GM20000 (cell line): Measurements from ENCODE around the gene FOXP1.

Experiments used
- DNase-seq: peaks from one replicate; pipeline ENCODE4 v3.0.0; 2012; ENCODE audit warnings: low spot score
- TF ChIP-seq, protein P1 (sequence below): IDR thresholded peaks from 2 replicates; pipeline ENCODE4 v1.5.1; 2012; ENCODE audit warnings: mild to moderate bottlenecking, control low read depth; ENCODE audit errors: extremely low read depth, missing control alignments

The FOXP1 gene

DNA sequence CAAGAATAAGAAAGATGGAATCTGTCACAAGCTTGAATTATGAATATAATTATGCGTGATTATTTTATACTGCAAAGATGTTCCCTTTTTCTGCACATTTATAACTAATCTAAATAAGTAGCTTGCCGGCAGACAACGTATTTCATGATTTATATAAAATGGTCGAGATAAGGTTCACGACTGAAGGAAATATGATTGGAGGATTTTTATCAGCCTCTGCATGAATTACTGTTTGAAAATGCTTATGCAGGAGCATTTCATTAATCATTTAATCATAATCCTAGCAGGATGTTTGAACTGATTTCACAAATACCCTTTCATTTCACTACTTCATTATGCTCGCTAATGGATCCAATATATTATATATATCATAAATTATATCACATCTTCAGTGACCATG is 580.0 kb downstream of the FOXP1 start:
- TF ChIP-seq, protein P1, sequence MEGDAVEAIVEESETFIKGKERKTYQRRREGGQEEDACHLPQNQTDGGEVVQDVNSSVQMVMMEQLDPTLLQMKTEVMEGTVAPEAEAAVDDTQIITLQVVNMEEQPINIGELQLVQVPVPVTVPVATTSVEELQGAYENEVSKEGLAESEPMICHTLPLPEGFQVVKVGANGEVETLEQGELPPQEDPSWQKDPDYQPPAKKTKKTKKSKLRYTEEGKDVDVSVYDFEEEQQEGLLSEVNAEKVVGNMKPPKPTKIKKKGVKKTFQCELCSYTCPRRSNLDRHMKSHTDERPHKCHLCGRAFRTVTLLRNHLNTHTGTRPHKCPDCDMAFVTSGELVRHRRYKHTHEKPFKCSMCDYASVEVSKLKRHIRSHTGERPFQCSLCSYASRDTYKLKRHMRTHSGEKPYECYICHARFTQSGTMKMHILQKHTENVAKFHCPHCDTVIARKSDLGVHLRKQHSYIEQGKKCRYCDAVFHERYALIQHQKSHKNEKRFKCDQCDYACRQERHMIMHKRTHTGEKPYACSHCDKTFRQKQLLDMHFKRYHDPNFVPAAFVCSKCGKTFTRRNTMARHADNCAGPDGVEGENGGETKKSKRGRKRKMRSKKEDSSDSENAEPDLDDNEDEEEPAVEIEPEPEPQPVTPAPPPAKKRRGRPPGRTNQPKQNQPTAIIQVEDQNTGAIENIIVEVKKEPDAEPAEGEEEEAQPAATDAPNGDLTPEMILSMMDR, result no peak
- no peak for DNase-seq

DNA sequence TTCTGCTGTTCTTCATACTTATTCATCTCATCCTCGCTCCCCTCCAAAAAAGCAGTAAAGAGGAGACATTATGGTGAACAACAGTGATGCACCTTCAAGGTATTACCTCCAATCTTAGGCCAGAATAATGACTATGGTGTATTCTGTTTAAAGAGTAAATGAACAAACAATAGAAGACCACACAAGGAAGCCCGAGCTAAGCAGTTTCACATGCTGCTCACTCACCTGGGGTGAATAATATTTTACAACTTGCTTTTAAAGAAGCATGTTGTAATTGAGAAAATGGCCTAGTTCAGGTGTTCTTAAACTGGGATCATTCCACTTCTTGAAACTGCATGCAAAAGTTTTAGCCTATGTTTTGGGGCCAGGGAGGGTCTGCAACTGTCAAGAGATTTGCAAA is 581.2 kb downstream of the FOXP1 start:
- DNase-seq, result no peak
- TF ChIP-seq, protein P1, result no peak

DNA sequence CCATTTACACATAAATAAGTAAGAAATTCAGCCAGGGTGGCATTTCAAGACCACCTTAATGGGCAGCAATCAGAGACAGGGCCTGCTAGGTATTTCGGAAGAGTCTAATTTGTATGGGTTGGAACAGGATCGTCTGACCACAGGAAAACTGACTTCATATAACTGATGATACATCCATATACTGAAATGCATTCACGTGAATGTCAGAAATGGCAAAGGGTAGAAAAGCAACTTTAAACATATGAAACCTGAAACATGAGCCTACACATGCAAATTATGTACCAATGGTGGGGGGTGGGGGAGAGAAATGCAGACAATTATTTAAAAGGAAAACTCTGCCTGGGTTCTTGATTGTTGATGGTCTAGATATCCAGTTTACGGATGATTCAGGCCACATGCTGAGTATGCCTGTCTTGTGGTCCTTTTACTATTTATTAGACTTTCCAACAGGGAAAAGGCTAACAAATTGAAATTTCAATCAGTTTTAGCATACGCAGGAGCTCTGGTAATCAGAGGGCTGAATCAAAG is 582.2 kb downstream of the FOXP1 start:
- no peak for DNase-seq
- TF ChIP-seq, protein P1, result no peak

DNA sequence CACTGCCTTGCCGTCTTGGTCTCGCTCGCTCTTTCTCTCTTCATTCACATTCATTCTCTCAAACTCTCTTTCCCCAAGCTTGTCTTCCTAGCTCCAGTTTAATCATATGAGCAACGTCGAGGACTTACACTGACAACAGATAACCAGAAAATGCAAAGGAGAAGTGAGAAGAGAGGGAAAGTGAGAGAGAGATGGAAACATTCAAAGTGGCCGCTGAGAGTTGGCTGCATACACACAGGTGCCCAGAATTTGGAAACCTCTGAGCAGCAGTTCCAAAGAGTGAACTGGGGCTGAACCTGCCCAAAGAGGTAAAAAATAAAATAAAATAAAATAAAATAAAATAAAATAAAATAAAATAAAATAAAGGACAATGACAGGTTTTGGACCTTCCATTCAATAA is 583.0 kb downstream of the FOXP1 start:
- DNase-seq, result no peak
- TF ChIP-seq, protein P1, result no peak

DNA sequence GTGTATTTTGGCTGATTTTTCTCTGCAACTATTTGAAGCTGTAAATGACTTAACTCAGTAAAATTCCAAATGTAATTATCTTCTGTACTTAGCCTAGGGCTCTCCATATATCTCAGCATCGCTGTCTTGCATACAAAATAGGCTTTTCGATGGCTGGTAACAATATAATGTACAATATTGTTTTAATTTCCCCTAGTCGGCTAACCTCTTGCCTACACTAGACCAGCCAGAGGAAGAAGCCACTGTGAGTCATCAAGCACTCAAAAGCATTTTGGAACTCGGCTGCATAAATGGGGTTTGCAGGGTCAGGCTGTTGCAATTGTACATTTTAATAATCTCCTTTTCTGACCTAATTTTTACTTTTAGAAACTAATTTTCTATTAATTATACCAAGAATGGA is 583.8 kb downstream of the FOXP1 start:
- DNase-seq, result no peak
- TF ChIP-seq, protein P1, result no peak

DNA sequence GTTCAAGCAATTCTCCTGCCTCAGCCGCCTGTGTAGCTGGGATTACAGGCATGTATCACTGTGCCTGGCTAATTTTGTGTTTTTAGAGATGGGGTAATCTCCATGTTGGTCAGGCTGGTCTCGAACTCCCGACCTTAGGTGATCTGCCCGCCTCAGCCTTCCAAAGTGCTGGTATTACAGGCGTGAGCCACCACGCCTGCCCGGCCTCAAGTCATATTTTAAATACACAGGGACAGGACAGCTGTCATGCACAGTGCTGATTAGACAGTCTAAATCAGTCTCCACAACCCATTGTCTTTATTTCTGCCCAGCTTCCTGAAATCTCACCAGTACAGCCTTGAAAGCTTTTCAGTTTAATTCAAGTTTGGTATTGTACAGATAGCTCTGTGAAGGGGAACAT is 587.4 kb downstream of the FOXP1 start:
- no peak for DNase-seq
- TF ChIP-seq, protein P1, result no peak

DNA sequence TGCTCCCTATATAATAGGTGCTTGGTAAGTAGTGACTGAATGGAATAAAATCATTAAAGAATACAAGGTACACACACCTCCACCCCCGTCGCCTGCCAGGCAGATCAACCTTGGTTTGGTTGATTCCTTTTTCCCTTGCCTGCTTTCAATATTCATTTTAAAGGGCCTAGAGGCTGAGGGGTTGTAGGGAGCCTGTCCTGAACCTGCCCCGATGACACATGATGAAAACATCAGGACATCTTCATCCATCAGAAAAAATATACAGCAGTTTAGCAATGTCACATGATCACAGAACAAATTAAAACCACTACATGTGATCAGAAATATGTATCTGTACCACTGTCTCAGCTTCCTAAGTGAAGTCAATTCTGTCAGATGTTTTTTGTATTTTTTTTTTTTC is 588.9 kb downstream of the FOXP1 start:
- TF ChIP-seq, protein P1, result no peak
- DNase-seq, result no peak
